Mammary epithelial cell (primary cell): ENCODE measurements around the gene GPR108.

Experiments used
- CTCF ChIP-seq, 2 donors: IDR thresholded peaks in 1 of 2; conservative IDR thresholded peaks in 1 of 2; 2 replicates each; pipeline ENCODE4 v1.5.1; 2011 to 2012; ENCODE audit warnings: inconsistent platforms in 2 of 2, low read length in 2 of 2, mild to moderate bottlenecking in 2 of 2, control low read depth in 1 of 2, low read depth in 1 of 2; ENCODE audit not compliant: insufficient read depth in 1 of 2; ENCODE audit errors: extremely low read depth in 1 of 2
- EZH2 ChIP-seq: IDR thresholded peaks from 2 replicates; pipeline ENCODE4 v1.6.1; 2012; ENCODE audit warnings: low read length, inconsistent platforms, borderline replicate concordance

- TF ChIP-seq CTCF (conservative IDR thresholded peaks at IDR 0.05 in 1 of 2, IDR thresholded peaks at IDR 0.05 in 1 of 2; ENCODE audit: extremely low read depth in 1 of 2, insufficient read depth in 1 of 2, low read depth in 1 of 2, low read length in 2 of 2), result no peak
- TF ChIP-seq EZH2, result no peak
Measured at GRCh38 chr19:6772028-6772865, 34.9 kb upstream of the GPR108 start, which contains the start of gene VAV1.
